Measurements from ENCODE around the gene MRPL33.
"Not testable (repeated sequence)": the region's sequence is repeated elsewhere in the genome, so short reads cannot be mapped to it uniquely, and the experiment has no call there.

MRPL33 gene

GRCh38 chr2:27742571-27742970 is 28.9 kb upstream of the MRPL33 start:
- DNase-seq = no peak

- DNase-seq = not testable (repeated sequence)
Observed at GRCh38 chr2:27745494-27745893, 26.0 kb upstream of the MRPL33 start.

GRCh38 chr2:27746325-27746724 is 25.2 kb upstream of the MRPL33 start:
- no peak for DNase-seq

- DNase-seq = no peak
Observed at GRCh38 chr2:27747827-27748352, 23.6 kb upstream of the MRPL33 start.

GRCh38 chr2:27748803-27749554 is 22.5 kb upstream of the MRPL33 start:
- DNase-seq = not testable (repeated sequence)

- no peak for DNase-seq
Observed at GRCh38 chr2:27751377-27751776, 20.1 kb upstream of the MRPL33 start.

- DNase-seq = no peak
Observed at GRCh38 chr2:27752551-27753237, 18.8 kb upstream of the MRPL33 start.

GRCh38 chr2:27754138-27754588 is 17.4 kb upstream of the MRPL33 start:
- DNase-seq = peak; percentile 62 to 84

- DNase-seq = no peak
Observed at GRCh38 chr2:27754831-27755230, 16.7 kb upstream of the MRPL33 start.

GRCh38 chr2:27756091-27756490 is 15.4 kb upstream of the MRPL33 start:
- no peak for DNase-seq

GRCh38 chr2:27756544-27757498 is 14.7 kb upstream of the MRPL33 start:
- no peak for DNase-seq

- no peak for DNase-seq
Observed at GRCh38 chr2:27762951-27763906, 8.3 kb upstream of the MRPL33 start.

GRCh38 chr2:27763907-27764267 is 7.6 kb upstream of the MRPL33 start:
- no peak for DNase-seq

GRCh38 chr2:27764526-27764925 is 7.0 kb upstream of the MRPL33 start:
- DNase-seq = not testable (repeated sequence)

GRCh38 chr2:27765621-27766286 is 5.8 kb upstream of the MRPL33 start:
- peak in 1 of 2 experiments; percentile 8 for DNase-seq

GRCh38 chr2:27766287-27766661 is 5.2 kb upstream of the MRPL33 start:
- no peak for DNase-seq

GRCh38 chr2:27771202-27771547 is 344 bp upstream of the MRPL33 start:
- peak in 1 of 2 experiments; percentile 40 for DNase-seq

GRCh38 chr2:27772804-27773203 is 1.3 kb downstream of the MRPL33 start:
- DNase-seq = no peak

- no peak for DNase-seq
Observed at GRCh38 chr2:27773959-27774358, 2.4 kb downstream of the MRPL33 start.

- DNase-seq = no peak
Observed at GRCh38 chr2:27776097-27776496, 4.6 kb downstream of the MRPL33 start.

- no peak for DNase-seq
Observed at GRCh38 chr2:27776696-27777095, 5.2 kb downstream of the MRPL33 start.

Measured in NCI-H524 (cell line).